ENCODE measurements around the gene TNNC1. TPM values are rescaled to one million over a fixed set of nuclear protein-coding genes. Genes with fewer than 3 reads are reported as not detected.

The TNNC1 gene
- total and polyA plus RNA-seq, 10 donors, result 0.74 to 5.8 (median 1.9) TPM

- Histone ChIP-seq H3K9me3 (no peaks in the 10 kb centered on the region), H3K4me3 (no peak overlapping the region), H3K27me3 (replicated peaks in 1 of 7) (no peaks in the 10 kb centered on the region), H3K4me1 (peaks cover 0 to 60% (median 22%) of the 10 kb centered on the region in 6 donors), H3K36me3 (no peaks in the 10 kb centered on the region), H3K27ac (no peak overlapping the region)
- DNase-seq, result peak; percentile 28
- 89 to 96% (median 95%) methylated on average over 6 of the region's 6 CpGs for WGBS, 5 donors
- no peak for TF ChIP-seq POLR2A (IDR thresholded peaks at IDR 0.05)
- no peak for TF ChIP-seq POLR2AphosphoS5 (IDR thresholded peaks at IDR 0.05)
- no peak for TF ChIP-seq CTCF (IDR thresholded peaks at IDR 0.05 in 8 of 11, conservative IDR thresholded peaks at IDR 0.05 in 3 of 11)
- intact Hi-C loops (cut with DNase I; ENCODE audit: low total_unique reads), result no loop called here
Measured at GRCh38 chr3:52433996-52434479, 19.8 kb downstream of the TNNC1 start.

- H3K27ac ChIP-seq, result peak overlapping the region in 2 of 8 donors; percentile 11 to 21
- TF ChIP-seq CTCF (IDR thresholded peaks at IDR 0.05 in 8 of 11, conservative IDR thresholded peaks at IDR 0.05 in 3 of 11) (no peak), POLR2A (IDR thresholded peaks at IDR 0.05) (no peak), POLR2AphosphoS5 (IDR thresholded peaks at IDR 0.05) (no peak)
- H3K4me3 ChIP-seq, result no peak overlapping the region
- peak; percentile 61 for DNase-seq
- 66 to 85% (median 78%) methylated on average over 10 of the region's 10 CpGs for WGBS, 5 donors
- H3K27me3 ChIP-seq (replicated peaks in 1 of 7), result no peaks in the 10 kb centered on the region
- no peaks in the 10 kb centered on the region for H3K9me3 ChIP-seq
- no peaks in the 10 kb centered on the region for H3K36me3 ChIP-seq
- intact Hi-C loops (cut with DNase I; ENCODE audit: low total_unique reads), result no loop called here
- H3K4me1 ChIP-seq, result peaks cover 0 to 65% (median 22%) of the 10 kb centered on the region in 6 donors
Measured at GRCh38 chr3:52433328-52433995, 20.4 kb downstream of the TNNC1 start.

- Histone ChIP-seq H3K4me3 (no peak overlapping the region), H3K27me3 (replicated peaks in 1 of 7) (no peaks in the 10 kb centered on the region), H3K4me1 (peaks cover 0 to 57% (median 22%) of the 10 kb centered on the region in 6 donors), H3K27ac (peak overlapping the region in 2 of 8 donors; percentile 11 to 21), H3K9me3 (no peaks in the 10 kb centered on the region), H3K36me3 (no peaks in the 10 kb centered on the region)
- no peak for TF ChIP-seq POLR2AphosphoS5 (IDR thresholded peaks at IDR 0.05)
- TF ChIP-seq POLR2A (IDR thresholded peaks at IDR 0.05), result no peak
- no peak for TF ChIP-seq CTCF (IDR thresholded peaks at IDR 0.05 in 8 of 11, conservative IDR thresholded peaks at IDR 0.05 in 3 of 11)
- WGBS, 5 donors, result 44 to 61% (median 51%) methylated on average over 4 of the region's 4 CpGs
- peak; percentile 54 for DNase-seq
- intact Hi-C loops (cut with DNase I; ENCODE audit: low total_unique reads), result no loop called here
Measured at GRCh38 chr3:52432691-52433141, 21.1 kb downstream of the TNNC1 start.

- Histone ChIP-seq H3K36me3 (no peaks in the 10 kb centered on the region), H3K27me3 (replicated peaks in 1 of 7) (no peaks in the 10 kb centered on the region), H3K4me1 (peaks cover 0 to 53% (median 21%) of the 10 kb centered on the region in 6 donors), H3K9me3 (no peaks in the 10 kb centered on the region), H3K4me3 (no peak overlapping the region), H3K27ac (peak overlapping the region in 1 of 8 donors; percentile 21)
- WGBS, 5 donors, result 65 to 84% (median 74%) methylated on average over 6 of the region's 6 CpGs
- intact Hi-C loops (cut with DNase I; ENCODE audit: low total_unique reads), result no loop called here
- peak; percentile 59 for DNase-seq
- TF ChIP-seq POLR2A (IDR thresholded peaks at IDR 0.05) (no peak), POLR2AphosphoS5 (IDR thresholded peaks at IDR 0.05) (no peak), CTCF (IDR thresholded peaks at IDR 0.05 in 8 of 11, conservative IDR thresholded peaks at IDR 0.05 in 3 of 11) (no peak)
Measured at GRCh38 chr3:52432225-52432624, 21.6 kb downstream of the TNNC1 start.

Data from spleen (tissue), 11 donors.